ENCODE data around the gene WDR93. TPM values are rescaled to one million over a fixed set of nuclear protein-coding genes. Genes with fewer than 3 reads are reported as not detected.

WDR93 gene
- total RNA-seq, 1 experiment from 2014 or later = not detected

DNA sequence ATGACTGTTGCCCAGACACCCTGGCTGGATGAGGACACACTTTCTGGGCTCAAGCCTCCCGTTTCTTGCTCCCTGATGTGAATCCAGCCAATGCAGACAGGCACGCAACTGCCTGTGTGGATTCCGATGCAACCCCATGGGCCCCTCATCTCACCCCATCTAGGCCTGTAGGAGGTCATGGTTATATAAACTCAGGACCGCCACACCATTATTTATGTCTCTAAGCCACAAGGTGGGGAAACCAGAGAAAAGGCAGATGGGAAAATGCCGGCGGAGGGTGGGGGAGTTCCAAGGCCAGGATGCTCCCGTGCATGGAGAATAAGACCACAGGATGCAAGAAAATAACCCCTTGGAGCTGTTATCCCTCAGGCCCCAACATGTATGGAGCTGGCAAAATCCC is 58.4 kb downstream of the WDR93 start:
- Mint-ChIP-seq H3K4me1 (peaks cover 14 to 21% of the 10 kb centered on the region in 2 experiments), H3K27me3 (ENCODE audit: low read depth) (peaks cover 27% of the 10 kb centered on the region), H3K9me3 (no peaks in the 10 kb centered on the region; a peak in 1 of 5 replicates), H3K36me3 (ENCODE audit: insufficient read depth in 1 of 3, low read depth in 3 of 3) (peaks cover 0 to 3% (median 0%) of the 10 kb centered on the region in 3 experiments; a peak in 1 of 7 replicates), H3K27ac (no peak overlapping the region), H3K4me3 (no peak overlapping the region; a peak in 1 of 5 replicates)
- no CpG with 5 or more reads among the region's 7 CpGs for WGBS (ENCODE audit: extremely low coverage, insufficient read length, low lambda C conversion rate)
- no peaks in the 10 kb centered on the region for H3K79me2 ChIP-seq (ENCODE audit: insufficient read depth, low read length)
- no peak for TF ChIP-seq CTCF (conservative IDR thresholded peaks at IDR 0.05)
- H3K9ac ChIP-seq (ENCODE audit: extremely low read depth, insufficient read length, low read length) = no peak overlapping the region
- H3K9me3 ChIP-seq (ENCODE audit: control insufficient read depth, low read depth, low read length) = no peaks in the 10 kb centered on the region
- H4K20me1 ChIP-seq (ENCODE audit: control insufficient read depth, insufficient read depth, insufficient read length) = no peaks in the 10 kb centered on the region
- no peak overlapping the region for H3K4me2 ChIP-seq (ENCODE audit: insufficient read depth, insufficient read length, low read length)
- no peak overlapping the region for H3K56ac ChIP-seq (ENCODE audit: insufficient read length, low read depth, low read length)
- no peaks in the 10 kb centered on the region; the same call in 1 of the 2 replicates for H3K4me1 ChIP-seq (ENCODE audit: insufficient read depth, low read length)
- DNase-seq = no peak
- no peak overlapping the region for H3K23ac ChIP-seq (ENCODE audit: insufficient read length, low read depth, low read length)
- H2BK5ac ChIP-seq (ENCODE audit: insufficient read length, low read length) = no peak overlapping the region
- no peak overlapping the region for H3K27ac ChIP-seq (ENCODE audit: insufficient read length, low read depth, low read length)
- peaks cover 8% of the 10 kb centered on the region for H3K23me2 ChIP-seq (ENCODE audit: insufficient read length, low read depth, low read length, poor library complexity, severe bottlenecking)
- no peak overlapping the region for H3T11ph ChIP-seq (ENCODE audit: low read length)
- no peak overlapping the region for H4K91ac ChIP-seq (ENCODE audit: insufficient read length, low read depth, low read length)
- no peak overlapping the region for H2BK15ac ChIP-seq (ENCODE audit: low read depth, low read length)
- H2BK20ac ChIP-seq (ENCODE audit: low read depth, low read length, poor library complexity, severe bottlenecking) = no peak overlapping the region
- H3K79me1 ChIP-seq (ENCODE audit: insufficient read depth, low read depth, low read length, poor library complexity, severe bottlenecking) = no peaks in the 10 kb centered on the region
- no peak overlapping the region for H2AFZ ChIP-seq (ENCODE audit: low read length)
- no peak overlapping the region for H4K5ac ChIP-seq (ENCODE audit: insufficient read length, low read depth, low read length)
- H2BK12ac ChIP-seq (ENCODE audit: insufficient read length, low read depth, low read length) = no peak overlapping the region
- H3K14ac ChIP-seq (ENCODE audit: insufficient read depth, low read length) = no peak overlapping the region
- no peak overlapping the region for H2AK5ac ChIP-seq (ENCODE audit: insufficient read length, low read length)
- no peak overlapping the region for H3K4ac ChIP-seq (ENCODE audit: low read depth, low read length)
- no peak overlapping the region for H2BK120ac ChIP-seq (ENCODE audit: low read depth, low read length, poor library complexity, severe bottlenecking)
- H3K27me3 ChIP-seq (ENCODE audit: insufficient read depth, low read length) = peaks cover 42% of the 10 kb centered on the region
- H3K18ac ChIP-seq (ENCODE audit: insufficient read length, low read depth, low read length) = no peak overlapping the region
- H4K8ac ChIP-seq (replicated peaks; ENCODE audit: insufficient read length, low read depth, low read length) = no peak overlapping the region
